Progenitor cell of endocrine pancreas (in vitro differentiated cells): Measurements from ENCODE around the gene RAB42. TPM values are rescaled to one million over a fixed set of nuclear protein-coding genes. Genes with fewer than 3 reads are reported as not detected.
A peak's percentile ranks its signal among the peaks of the same experiment; 100 is the strongest.

Experiments
- DNase-seq: peaks from one replicate; pipeline ENCODE4 v3.0.0; 2021; ENCODE audit warnings: low spot score; ENCODE audit not compliant: unreplicated experiment
- H3K27ac Mint-ChIP-seq: 2 replicates; pipeline ENCODE4 v1.8.0; 2021; ENCODE audit warnings: mild to moderate bottlenecking, moderate library complexity, mixed read lengths
- H3K27me3 Mint-ChIP-seq: 2 replicates; pipeline ENCODE4 v1.8.0; 2021; ENCODE audit warnings: mixed read lengths
- H3K36me3 Mint-ChIP-seq: 2 replicates; pipeline ENCODE4 v1.8.0; 2022; ENCODE audit warnings: mixed read lengths; ENCODE audit not compliant: insufficient read depth
- H3K4me1 Mint-ChIP-seq: 2 replicates; pipeline ENCODE4 v1.8.0; 2021; ENCODE audit warnings: low read depth, mixed read lengths
- H3K4me3 Mint-ChIP-seq: 2 replicates; pipeline ENCODE4 v1.8.0; 2021; ENCODE audit warnings: low read depth, mild to moderate bottlenecking, moderate library complexity, mixed read lengths
- H3K9me3 Mint-ChIP-seq: 2 replicates; pipeline ENCODE4 v1.8.0; 2021; ENCODE audit warnings: low read depth, mixed read lengths
- CTCF ChIP-seq: fragments of 200-600 bp; sonication (generic); IDR thresholded peaks from one replicate; pipeline ENCODE4 v1.5.0; 2021; ENCODE audit warnings: antibody characterized with exemption, mild to moderate bottlenecking; ENCODE audit not compliant: unreplicated experiment
- total RNA-seq: library from RNA; stranded (reverse); gene quantifications from 2 replicates; pipeline ENCODE4 v1.2.1, GENCODE V29; 2021

RAB42 gene
- total RNA-seq, 1 donor from 2014 or later: 0.65 TPM

GRCh38 chr1:28604962-28605361 lies 12.9 kb downstream of the RAB42 start:
- H3K9me3 Mint-ChIP-seq: no peaks in the 10 kb centered on the region
- peaks cover 6% of the 10 kb centered on the region for H3K4me1 Mint-ChIP-seq
- H3K27ac Mint-ChIP-seq: no peak overlapping the region
- no peaks in the 10 kb centered on the region for H3K27me3 Mint-ChIP-seq
- TF ChIP-seq CTCF: no peak
- H3K4me3 Mint-ChIP-seq: no peak overlapping the region
- no peak for DNase-seq
- H3K36me3 Mint-ChIP-seq: peaks cover 2% of the 10 kb centered on the region

GRCh38 chr1:28606771-28607170 lies 14.7 kb downstream of the RAB42 start:
- Mint-ChIP-seq H3K27me3 (no peaks in the 10 kb centered on the region), H3K36me3 (peaks cover 2% of the 10 kb centered on the region)
- no peak for DNase-seq

GRCh38 chr1:28613175-28613574 lies 21.1 kb downstream of the RAB42 start:
- DNase-seq: no peak
- no peaks in the 10 kb centered on the region for H3K9me3 Mint-ChIP-seq
- no peak overlapping the region for H3K27ac Mint-ChIP-seq
- H3K27me3 Mint-ChIP-seq: no peaks in the 10 kb centered on the region
- no peak for TF ChIP-seq CTCF
- no peaks in the 10 kb centered on the region for H3K4me1 Mint-ChIP-seq
- peaks cover 12% of the 10 kb centered on the region for H3K36me3 Mint-ChIP-seq
- no peak overlapping the region for H3K4me3 Mint-ChIP-seq

More at GRCh38 chr1:28606771-28607170, 14.7 kb downstream of the RAB42 start:
- Mint-ChIP-seq H3K4me1 (peaks cover 6% of the 10 kb centered on the region), H3K4me3 (no peak overlapping the region), H3K9me3 (no peaks in the 10 kb centered on the region), H3K27ac (no peak overlapping the region)
- TF ChIP-seq CTCF: no peak

- no peak for DNase-seq
- no peaks in the 10 kb centered on the region for H3K9me3 Mint-ChIP-seq
- H3K27me3 Mint-ChIP-seq: no peaks in the 10 kb centered on the region
- peaks cover 5% of the 10 kb centered on the region for H3K36me3 Mint-ChIP-seq
- H3K4me1 Mint-ChIP-seq: no peaks in the 10 kb centered on the region
- no peak overlapping the region for H3K4me3 Mint-ChIP-seq
- TF ChIP-seq CTCF: no peak
- no peak overlapping the region for H3K27ac Mint-ChIP-seq
Observed at GRCh38 chr1:28631713-28632112, 39.6 kb downstream of the RAB42 start.

- DNase-seq: no peak
- Mint-ChIP-seq H3K27ac (peak overlapping the region; percentile 59), H3K36me3 (peaks cover 5% of the 10 kb centered on the region), H3K4me1 (no peaks in the 10 kb centered on the region), H3K27me3 (no peaks in the 10 kb centered on the region), H3K9me3 (no peaks in the 10 kb centered on the region), H3K4me3 (no peak overlapping the region)
- no peak for TF ChIP-seq CTCF
Observed at GRCh38 chr1:28632560-28632959, 40.5 kb downstream of the RAB42 start.
